ENCODE data around the gene PSMB10. TPM values are rescaled to one million over a fixed set of nuclear protein-coding genes. Genes with fewer than 3 reads are reported as not detected.
A peak's percentile ranks its signal among the peaks of the same experiment; 100 is the strongest.

PSMB10 gene
- total and polyA plus RNA-seq, 2 of the 4 experiments (the other 2 are of a cell fraction), result 28.7 to 36.7 TPM

DNA sequence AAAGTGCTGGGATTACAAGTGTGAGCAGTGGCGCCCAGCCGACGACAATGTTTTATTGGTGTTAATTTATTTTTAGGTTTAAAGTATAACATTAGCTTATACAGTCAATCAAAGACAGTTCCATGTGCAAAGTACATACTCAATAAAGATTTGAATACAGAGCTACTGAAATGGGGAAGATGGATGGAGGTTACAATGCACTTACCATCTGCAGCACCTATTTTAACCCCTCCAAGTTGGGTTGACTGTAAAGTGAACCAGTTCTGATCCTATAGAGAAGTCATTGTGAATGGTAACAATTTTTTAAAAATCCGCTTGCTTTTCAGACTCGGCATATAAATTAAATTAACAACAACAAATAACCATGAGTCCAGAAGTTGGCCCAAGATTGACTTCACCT is 44.3 kb downstream of the PSMB10 start:
- no CpG with 5 or more reads among the region's 5 CpGs for WGBS, 2 experiments (ENCODE audit: extremely low coverage in 2 of 2, insufficient read length in 1 of 2)
- H3K4ac ChIP-seq (ENCODE audit: low read depth, low read length), result no peak overlapping the region; the same call in 1 of the 2 replicates
- peaks cover 10 to 40% of the 10 kb centered on the region in 2 experiments for H3K79me1 ChIP-seq (ENCODE audit: low read depth in 1 of 2, low read length in 2 of 2)
- ChIA-PET POLR2A (ENCODE audit: unreplicated experiment) (interaction anchor here (0.6 kb wide), 1 partner anchor 62 kb away, joined by 3 read pairs; no protein-coding TSS in a partner anchor), CTCF (interaction anchor here (1.6 kb wide), 1 partner anchor 9 kb away, joined by 8 read pairs; no protein-coding TSS in a partner anchor)
- intact Hi-C loops (cut with micrococcal nuclease), result no loop called here
- H4K8ac ChIP-seq (ENCODE audit: low read depth in 2 of 2, low read length in 2 of 2), result peak overlapping the region; percentile 73 to 85
- in situ Hi-C loops (cut with MboI; ENCODE audit: low sequenced_read_pairs), result no loop called here
- ATAC-seq (ENCODE audit: low read depth) (no peak), DNase-seq (no peak)
- H3K18ac ChIP-seq (ENCODE audit: low read depth, low read length), result no peak overlapping the region
- peak overlapping the region; percentile 25 for H2BK5ac ChIP-seq (ENCODE audit: low read depth, low read length, poor library complexity, severe bottlenecking)
- no peak overlapping the region for H3K56ac ChIP-seq (ENCODE audit: extremely low read depth, insufficient read depth, low read length)
- H2BK15ac ChIP-seq (ENCODE audit: low read depth, low read length), result no peak overlapping the region
- H3K27ac ChIP-seq (ENCODE audit: insufficient read depth, low read length), result no peak overlapping the region
- H2AFZ ChIP-seq (replicated peaks; ENCODE audit: low read length, poor library complexity), result no peak overlapping the region
- 0 out of 2 replicates have a peak, but pooled peaks cover 12% of the 10 kb centered on the region for H3K9me1 ChIP-seq (ENCODE audit: insufficient read depth, low read length)
- peaks cover 18% of the 10 kb centered on the region for H4K20me1 ChIP-seq (ENCODE audit: insufficient read depth, low read length)
- H4K91ac ChIP-seq (ENCODE audit: insufficient read depth, low read depth, low read length), result no peak overlapping the region
- no TSS peak for BruUV-seq (replicated peaks)
- no peak overlapping the region for H2AK9ac ChIP-seq (replicated peaks; ENCODE audit: low read depth, low read length, poor library complexity)
- no peak overlapping the region for H2AK5ac ChIP-seq (ENCODE audit: low read depth, low read length)
- TF ChIP-seq MXI1 (IDR thresholded peaks at IDR 0.05; ENCODE audit: borderline replicate concordance, low read depth, low read length), result no peak
- no peak for TF ChIP-seq RCOR1 (IDR thresholded peaks at IDR 0.05; ENCODE audit: insufficient replicate concordance, low read length)
- TF ChIP-seq, protein P1, sequence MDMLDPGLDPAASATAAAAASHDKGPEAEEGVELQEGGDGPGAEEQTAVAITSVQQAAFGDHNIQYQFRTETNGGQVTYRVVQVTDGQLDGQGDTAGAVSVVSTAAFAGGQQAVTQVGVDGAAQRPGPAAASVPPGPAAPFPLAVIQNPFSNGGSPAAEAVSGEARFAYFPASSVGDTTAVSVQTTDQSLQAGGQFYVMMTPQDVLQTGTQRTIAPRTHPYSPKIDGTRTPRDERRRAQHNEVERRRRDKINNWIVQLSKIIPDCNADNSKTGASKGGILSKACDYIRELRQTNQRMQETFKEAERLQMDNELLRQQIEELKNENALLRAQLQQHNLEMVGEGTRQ (IDR thresholded peaks at IDR 0.05; ENCODE audit: low read depth, low read length), result no peak
- TF ChIP-seq MAZ (IDR thresholded peaks at IDR 0.05; ENCODE audit: borderline replicate concordance, low read depth, low read length), result no peak
- TF ChIP-seq RFX5 (IDR thresholded peaks at IDR 0.05; ENCODE audit: low read depth, low read length), result no peak
- TF ChIP-seq SMC3 (IDR thresholded peaks at IDR 0.05; ENCODE audit: low read depth, low read length), result no peak
- TF ChIP-seq RAD21 (IDR thresholded peaks at IDR 0.05; ENCODE audit: low read length), result no peak
- TF ChIP-seq NFE2L2 (IDR thresholded peaks at IDR 0.05; ENCODE audit: low read depth, low read length), result no peak
- no peak for TF ChIP-seq POLR2A (IDR thresholded peaks at IDR 0.05; ENCODE audit: low read depth, low read length)
- H3K14ac ChIP-seq (replicated peaks; ENCODE audit: low read depth, low read length), result 0 out of 2 replicates have a peak overlapping the region, but pooled peaks have one; percentile 90
- H2BK20ac ChIP-seq (ENCODE audit: low read depth, low read length), result no peak overlapping the region
- H3K23ac ChIP-seq (ENCODE audit: low read depth, low read length), result no peak overlapping the region
- no peak overlapping the region for H2BK120ac ChIP-seq (ENCODE audit: low read depth, low read length)
- peak overlapping the region; percentile 57; the same call in 1 of the 2 replicates for H3K4me3 ChIP-seq (ENCODE audit: insufficient read depth, low read depth, low read length)
- peak overlapping the region; percentile 82 for H3K9ac ChIP-seq (ENCODE audit: low read depth, low read length)
- H3K4me1 ChIP-seq (ENCODE audit: control insufficient read depth, insufficient read depth, low read length), result peaks cover 9% of the 10 kb centered on the region
- no peak overlapping the region; the same call in 1 of the 2 replicates for H4K5ac ChIP-seq (ENCODE audit: low read depth, low read length)
- H3K9me3 ChIP-seq (ENCODE audit: control insufficient read depth, insufficient read depth, low read length), result no peaks in the 10 kb centered on the region
- peak overlapping the region; percentile 90 for H3K4me2 ChIP-seq (ENCODE audit: low read depth, low read length)
- dilution Hi-C loops (cut with HindIII; ENCODE audit: low sequenced_read_pairs, unreplicated experiment), result no loop called here
- H3K27me3 ChIP-seq (ENCODE audit: control insufficient read depth, insufficient read depth, low read length), result no peaks in the 10 kb centered on the region
- H3K36me3 ChIP-seq (ENCODE audit: control insufficient read depth, insufficient read depth, low read length), result no peaks in the 10 kb centered on the region

Measured in IMR-90 (cell line).